Skeletal muscle tissue (tissue), 4 donors: Measurements from ENCODE around the gene TEDC1. TPM values are rescaled to one million over a fixed set of nuclear protein-coding genes. Genes with fewer than 3 reads are reported as not detected.

ENCODE experiments used
- H3K27ac ChIP-seq: one replicate; pipeline ENCODE4 v1.7.0; 2013; ENCODE audit warnings: mild to moderate bottlenecking, low read depth, low read length, inconsistent platforms
- H3K27me3 ChIP-seq, 3 donors: one replicate each; pipeline ENCODE4 v1.7.0; 2013; ENCODE audit warnings: low read length in 3 of 3; ENCODE audit not compliant: control insufficient read depth in 3 of 3, insufficient read depth in 3 of 3
- H3K36me3 ChIP-seq, 3 donors: one replicate each; pipeline ENCODE4 v1.7.0; 2013; ENCODE audit warnings: low read length in 3 of 3; ENCODE audit not compliant: control insufficient read depth in 3 of 3, insufficient read depth in 3 of 3
- H3K4me1 ChIP-seq, 3 donors: one replicate each; pipeline ENCODE4 v1.7.0; 2013; ENCODE audit warnings: low read length in 3 of 3, mild to moderate bottlenecking in 3 of 3; ENCODE audit not compliant: control insufficient read depth in 3 of 3, insufficient read depth in 3 of 3
- H3K4me3 ChIP-seq, 3 donors: one replicate each; pipeline ENCODE4 v1.7.0; 2013; ENCODE audit warnings: low read length in 3 of 3
- H3K9ac ChIP-seq, 3 donors: one replicate each; pipeline ENCODE4 v1.7.0; 2013; ENCODE audit warnings: low read length in 3 of 3, mild to moderate bottlenecking in 3 of 3, moderate library complexity in 2 of 3, low read depth in 1 of 3
- H3K9me3 ChIP-seq, 3 donors: one replicate each; pipeline ENCODE4 v1.7.0; 2013; ENCODE audit warnings: low read length in 3 of 3; ENCODE audit not compliant: control insufficient read depth in 3 of 3
- total RNA-seq: library from RNA; depleted of rRNA; stranded (reverse); fragments of >200 nt; gene quantifications from one replicate; pipeline ENCODE4 v1.2.3, GENCODE V29; 2014
- donor health status: Osteomylitis.

Gene TEDC1
- total RNA-seq, 1 donor from 2014 or later: 2.1 TPM

GRCh38 chr14:105479431-105480158 lies 11.5 kb upstream of the TEDC1 start:
- H3K36me3 ChIP-seq: no peaks in the 10 kb centered on the region
- H3K9ac ChIP-seq: no peak overlapping the region
- peaks cover 0 to 35% (median 6%) of the 10 kb centered on the region in 3 donors for H3K27me3 ChIP-seq
- peaks cover 58 to 69% (median 68%) of the 10 kb centered on the region in 3 donors for H3K4me1 ChIP-seq
- H3K27ac ChIP-seq: no peak overlapping the region
- no peaks in the 10 kb centered on the region for H3K9me3 ChIP-seq
- no peak overlapping the region for H3K4me3 ChIP-seq

GRCh38 chr14:105480199-105480746 lies 10.8 kb upstream of the TEDC1 start:
- Histone ChIP-seq H3K36me3 (no peaks in the 10 kb centered on the region), H3K4me3 (no peak overlapping the region), H3K27me3 (peaks cover 0 to 40% (median 7%) of the 10 kb centered on the region in 3 donors), H3K4me1 (peaks cover 63 to 75% (median 74%) of the 10 kb centered on the region in 3 donors), H3K27ac (peak overlapping the region; percentile 94), H3K9ac (peak overlapping the region in 1 of 3 donors; percentile 65), H3K9me3 (no peaks in the 10 kb centered on the region)

- peaks cover under 1 to 44% (median 11%) of the 10 kb centered on the region in 3 donors for H3K27me3 ChIP-seq
- peak overlapping the region; percentile 94 for H3K27ac ChIP-seq
- H3K36me3 ChIP-seq: no peaks in the 10 kb centered on the region
- peak overlapping the region; percentile 55 to 71 (median 67) for H3K4me3 ChIP-seq
- peaks cover 68 to 75% (median 75%) of the 10 kb centered on the region in 3 donors for H3K4me1 ChIP-seq
- H3K9ac ChIP-seq: peak overlapping the region; percentile 65 to 85 (median 76)
- no peaks in the 10 kb centered on the region for H3K9me3 ChIP-seq
Measured at GRCh38 chr14:105480807-105481801, 9.9 kb upstream of the TEDC1 start.

- Histone ChIP-seq H3K9ac (peak overlapping the region; percentile 62 to 71 (median 65)), H3K27me3 (peaks cover 4 to 49% (median 12%) of the 10 kb centered on the region in 3 donors), H3K9me3 (no peaks in the 10 kb centered on the region), H3K27ac (peak overlapping the region; percentile 94), H3K36me3 (no peaks in the 10 kb centered on the region), H3K4me1 (peaks cover 60 to 71% (median 67%) of the 10 kb centered on the region in 3 donors), H3K4me3 (peak overlapping the region; percentile 38 to 52 (median 40))
Measured at GRCh38 chr14:105481886-105482457, 9.1 kb upstream of the TEDC1 start.

- peaks cover 55 to 66% (median 63%) of the 10 kb centered on the region in 3 donors for H3K4me1 ChIP-seq
- peak overlapping the region; percentile 94 for H3K27ac ChIP-seq
- H3K36me3 ChIP-seq: no peaks in the 10 kb centered on the region
- no peak overlapping the region for H3K4me3 ChIP-seq
- peak overlapping the region; percentile 62 to 71 (median 65) for H3K9ac ChIP-seq
- H3K27me3 ChIP-seq: peaks cover 8 to 49% (median 12%) of the 10 kb centered on the region in 3 donors
- H3K9me3 ChIP-seq: no peaks in the 10 kb centered on the region
Measured at GRCh38 chr14:105482486-105483110, 8.4 kb upstream of the TEDC1 start.

- peak overlapping the region; percentile 32 to 62 (median 33) for H3K9ac ChIP-seq
- H3K9me3 ChIP-seq: no peaks in the 10 kb centered on the region
- H3K36me3 ChIP-seq: no peaks in the 10 kb centered on the region
- H3K27ac ChIP-seq: peak overlapping the region; percentile 94
- H3K4me1 ChIP-seq: peaks cover 57 to 70% (median 68%) of the 10 kb centered on the region in 3 donors
- H3K4me3 ChIP-seq: no peak overlapping the region
- H3K27me3 ChIP-seq: peaks cover 8 to 49% (median 12%) of the 10 kb centered on the region in 3 donors
Measured at GRCh38 chr14:105483300-105484068, 7.6 kb upstream of the TEDC1 start.

GRCh38 chr14:105484069-105484996 lies 6.7 kb upstream of the TEDC1 start:
- H3K9ac ChIP-seq: peak overlapping the region in 2 of 3 donors; percentile 40 to 50
- H3K27me3 ChIP-seq: peaks cover 8 to 49% (median 12%) of the 10 kb centered on the region in 3 donors
- no peaks in the 10 kb centered on the region for H3K9me3 ChIP-seq
- peak overlapping the region in 1 of 3 donors; percentile 7 for H3K4me3 ChIP-seq
- peaks cover 63 to 78% (median 74%) of the 10 kb centered on the region in 3 donors for H3K4me1 ChIP-seq
- peak overlapping the region; percentile 94 for H3K27ac ChIP-seq
- H3K36me3 ChIP-seq: no peaks in the 10 kb centered on the region

GRCh38 chr14:105484997-105485393 lies 6.1 kb upstream of the TEDC1 start:
- peaks cover 64 to 80% (median 75%) of the 10 kb centered on the region in 3 donors for H3K4me1 ChIP-seq
- H3K9ac ChIP-seq: peak overlapping the region in 1 of 3 donors; percentile 40
- peak overlapping the region; percentile 94 for H3K27ac ChIP-seq
- peaks cover 8 to 45% (median 12%) of the 10 kb centered on the region in 3 donors for H3K27me3 ChIP-seq
- H3K4me3 ChIP-seq: no peak overlapping the region
- no peaks in the 10 kb centered on the region for H3K9me3 ChIP-seq
- H3K36me3 ChIP-seq: no peaks in the 10 kb centered on the region
